Posterior cingulate gyrus (tissue), 11 donors: Measurements from ENCODE around the gene AGAP6.
"Not testable (repeated sequence)": the region's sequence is repeated elsewhere in the genome, so short reads cannot be mapped to it uniquely, and the experiment has no call there.

ENCODE experiments used
- DNase-seq, 10 donors: peaks; one replicate each; pipeline versions ENCODE4 v3.0.0 to v3.0.0-alpha.2; 2020 to 2021; ENCODE audit warnings: mixed read lengths in 3 of 10
- intact Hi-C: fragments of 100-400 bp; cut with DNase I; formaldehyde crosslinking; loops from one replicate; pipeline ENCODE4 v1.15.1; 2023

Gene AGAP6

GRCh38 chr10:49988376-49988775 is at the start of gene AGAP6:
Gene AGAP6, plus strand, starts transcription at chr10:49988406. Its CDS starts 310 bp downstream, at chr10:49988716.
- intact Hi-C loops = not testable (repeated sequence)

DNA sequence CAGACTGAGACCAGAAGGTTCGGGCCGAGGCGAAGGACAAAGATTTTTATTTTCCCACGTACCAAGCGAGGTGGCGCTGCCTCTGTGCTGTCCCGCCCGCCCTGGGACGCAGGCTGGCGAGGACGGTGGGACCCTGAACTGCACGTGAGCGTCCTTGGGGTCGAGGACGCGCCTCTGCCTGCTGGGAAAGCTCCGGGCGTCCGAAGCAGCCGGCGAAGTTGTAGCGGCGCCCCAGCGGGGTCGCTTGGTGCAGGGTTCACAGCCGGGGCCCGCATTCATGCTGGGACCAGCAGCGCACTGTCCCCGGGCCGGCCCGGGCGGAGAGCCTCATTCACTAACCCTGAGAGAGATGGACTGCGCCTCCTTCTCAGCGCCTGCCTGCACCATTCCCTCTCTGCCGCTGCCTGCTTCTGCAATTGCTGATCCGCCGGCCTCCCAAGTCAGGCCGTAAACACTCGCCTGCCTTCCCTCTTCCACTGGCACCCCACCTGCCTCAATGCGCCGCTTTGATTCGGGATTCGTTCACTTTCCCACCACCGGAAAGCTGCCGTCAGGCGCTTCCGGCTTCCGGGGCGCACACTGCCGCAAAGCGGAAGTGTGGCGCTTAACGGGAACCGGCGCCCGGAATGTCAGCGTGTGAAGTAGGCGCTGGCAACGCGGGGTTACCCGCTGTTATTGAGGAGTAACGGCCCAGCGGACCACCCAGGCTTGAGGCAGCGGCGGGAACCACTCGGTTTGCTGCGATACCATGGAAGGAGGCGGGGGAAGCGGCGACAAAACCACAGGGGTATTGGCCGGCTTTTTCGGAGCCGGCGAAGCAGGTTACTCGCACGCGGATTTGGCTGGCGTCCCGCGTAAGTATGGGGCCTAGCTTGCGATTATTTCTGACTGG is 46.5 kb upstream of the AGAP6 start, which contains the start of the genes PARG and TIMM23B:
TSS of gene PARG (minus strand) at position 581 of the 892 bp plus-strand sequence. CDS start at position 279, 302 bp downstream.
TSS of gene TIMM23B (plus strand) at position 607 of the 892 bp plus-strand sequence. CDS start at position 749, 142 bp downstream.
- DNase-seq = peak; percentile 72 to 97 (median 76)
- intact Hi-C loops = not testable (repeated sequence)

More at GRCh38 chr10:49988376-49988775, at the start of gene AGAP6:
- not testable (repeated sequence) for DNase-seq

GRCh38 chr10:49942339-49942705 is 45.9 kb upstream of the AGAP6 start:
- intact Hi-C loops, DNase-seq: not testable (repeated sequence)

GRCh38 chr10:49943607-49944006 is 44.6 kb upstream of the AGAP6 start:
- DNase-seq, intact Hi-C loops: not testable (repeated sequence)

- intact Hi-C loops, DNase-seq: not testable (repeated sequence)
Observed at GRCh38 chr10:49948142-49948541, 40.1 kb upstream of the AGAP6 start.

DNA sequence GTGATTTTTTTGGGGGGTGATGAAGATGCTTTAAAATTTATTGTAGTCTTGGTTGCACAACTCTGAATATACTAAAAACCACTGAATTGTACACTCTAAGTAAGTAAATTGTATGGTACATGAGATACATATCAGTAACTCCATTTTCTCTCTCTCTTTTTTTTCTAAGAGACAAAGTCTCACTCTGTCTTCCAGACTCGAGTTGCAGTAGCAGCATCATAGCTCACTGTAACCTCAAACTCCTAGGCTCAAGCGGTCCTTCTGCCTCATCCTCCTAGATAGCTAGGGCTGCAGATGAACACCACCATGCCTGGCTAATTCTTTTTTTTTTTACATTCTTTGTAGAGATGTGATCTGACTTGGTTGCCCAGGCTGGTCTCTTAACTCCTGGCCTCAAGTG is 39.5 kb upstream of the AGAP6 start:
- DNase-seq, intact Hi-C loops: not testable (repeated sequence)

GRCh38 chr10:49952006-49952405 is 36.2 kb upstream of the AGAP6 start:
- DNase-seq, intact Hi-C loops: not testable (repeated sequence)

GRCh38 chr10:49953122-49953521 is 35.1 kb upstream of the AGAP6 start:
- intact Hi-C loops, DNase-seq: not testable (repeated sequence)

- intact Hi-C loops, DNase-seq: not testable (repeated sequence)
Observed at GRCh38 chr10:49970331-49970857, 17.8 kb upstream of the AGAP6 start.

GRCh38 chr10:49971466-49971865 is 16.7 kb upstream of the AGAP6 start:
- DNase-seq, intact Hi-C loops: not testable (repeated sequence)

DNA sequence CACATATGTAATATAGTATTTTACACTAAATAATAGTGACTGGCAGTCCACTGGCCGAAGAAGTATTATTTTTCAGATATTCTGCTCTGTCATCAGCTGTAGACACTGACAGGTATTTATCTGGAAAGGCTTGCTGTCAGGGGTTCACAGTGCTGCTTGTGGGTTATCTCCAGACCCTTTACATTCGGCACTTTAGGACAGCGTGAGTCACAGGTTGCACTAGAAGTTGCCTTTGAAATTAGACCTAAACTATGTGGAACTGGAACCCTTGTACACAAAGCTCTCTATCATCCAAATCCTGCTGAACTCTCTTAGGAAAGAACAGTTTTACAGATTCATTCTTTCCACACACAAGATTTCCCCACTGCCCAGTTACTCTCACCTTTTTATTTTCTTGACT is 16.1 kb upstream of the AGAP6 start:
- DNase-seq, intact Hi-C loops: not testable (repeated sequence)

- DNase-seq, intact Hi-C loops: not testable (repeated sequence)
Observed at GRCh38 chr10:49977756-49978155, 10.4 kb upstream of the AGAP6 start.

- intact Hi-C loops, DNase-seq: not testable (repeated sequence)
Observed at GRCh38 chr10:49987207-49987606, 999 bp upstream of the AGAP6 start.

DNA sequence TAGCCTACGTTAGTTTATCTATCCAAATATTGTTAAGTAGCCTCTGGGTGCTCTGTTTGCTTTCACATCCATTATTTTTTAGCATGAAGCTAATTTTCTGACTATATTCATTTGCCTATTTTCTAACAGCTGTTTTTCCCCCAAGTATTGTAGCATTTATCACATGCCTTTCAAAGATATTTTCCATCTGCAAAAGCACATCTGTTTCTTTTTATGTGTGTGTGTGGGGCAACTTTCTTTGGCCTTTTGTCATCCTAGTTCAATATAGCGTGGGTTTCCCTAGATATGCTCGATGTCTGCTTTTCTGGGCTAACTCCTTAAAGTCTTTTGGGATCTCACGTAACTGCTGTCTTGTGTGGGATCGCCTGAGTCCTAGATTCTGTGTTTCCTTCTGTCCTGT is 7.1 kb downstream of the AGAP6 start:
- DNase-seq, intact Hi-C loops: not testable (repeated sequence)

- intact Hi-C loops = not testable (repeated sequence)
Observed at GRCh38 chr10:50014024-50014423, 25.8 kb downstream of the AGAP6 start.

GRCh38 chr10:50015596-50016220 is 27.5 kb downstream of the AGAP6 start:
- intact Hi-C loops = not testable (repeated sequence)

More at GRCh38 chr10:50014024-50014423, 25.8 kb downstream of the AGAP6 start:
- not testable (repeated sequence) for DNase-seq

DNA sequence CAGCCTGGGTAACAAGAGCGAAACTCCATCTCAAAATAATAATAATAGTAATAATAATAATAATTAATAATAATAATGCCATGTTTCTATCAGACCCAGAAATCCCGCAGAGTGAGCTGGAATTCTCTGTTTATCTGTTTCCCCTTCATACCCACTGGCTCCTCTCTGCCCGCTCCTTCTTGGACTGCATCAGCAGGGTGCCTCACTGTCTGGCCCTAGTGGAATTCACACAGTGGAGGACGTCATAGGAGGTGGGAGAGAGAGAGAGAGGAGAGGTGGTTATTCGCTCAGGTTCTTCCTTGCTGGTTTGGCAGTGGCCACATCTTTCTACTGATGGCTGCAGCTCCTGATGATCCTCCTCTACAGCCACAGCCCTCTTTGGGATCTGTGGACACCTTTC is 28.7 kb downstream of the AGAP6 start:
- intact Hi-C loops, DNase-seq: not testable (repeated sequence)

More at GRCh38 chr10:50015596-50016220, 27.5 kb downstream of the AGAP6 start:
- not testable (repeated sequence) for DNase-seq

DNA sequence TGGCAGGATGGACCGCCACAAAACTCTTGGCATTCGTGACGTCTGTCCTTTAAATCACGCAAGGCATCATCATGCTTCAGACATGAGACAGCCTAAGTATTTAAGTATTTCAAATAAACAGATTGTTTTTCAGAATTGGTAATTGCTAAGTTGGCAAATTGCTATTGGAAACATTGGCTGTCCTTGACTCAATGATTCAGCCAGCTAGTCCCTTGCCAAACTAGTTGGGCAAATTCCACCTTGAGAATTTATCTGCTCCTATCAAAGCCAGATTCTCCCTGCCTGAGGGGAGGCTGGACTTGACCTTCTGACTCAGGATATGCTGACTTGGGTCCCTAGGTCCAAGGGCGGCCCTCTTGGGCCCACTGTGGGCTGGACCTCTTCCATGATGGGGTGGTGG is 29.4 kb downstream of the AGAP6 start:
- DNase-seq, intact Hi-C loops: not testable (repeated sequence)

DNA sequence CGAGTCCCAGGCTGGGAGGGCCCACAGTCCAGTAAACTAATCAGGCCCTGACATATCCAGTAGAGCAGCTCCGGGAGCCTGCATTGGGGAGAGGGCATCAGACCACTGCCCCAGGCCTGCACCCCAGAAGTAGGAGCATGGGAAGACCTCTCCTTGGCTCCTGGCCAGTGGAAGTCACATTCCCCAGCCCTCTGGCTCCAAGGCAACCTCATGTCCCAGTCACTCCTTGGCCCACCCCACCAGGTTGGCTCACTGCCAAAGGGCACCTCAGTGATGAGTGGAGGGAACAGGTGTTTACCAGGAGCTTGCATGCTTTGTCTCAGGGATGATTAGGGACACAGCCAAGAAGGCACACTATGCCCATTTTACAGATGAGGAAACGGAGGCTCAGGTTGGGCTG is 31.1 kb downstream of the AGAP6 start:
- DNase-seq = peak in 1 of 10 donors; percentile 70

DNA sequence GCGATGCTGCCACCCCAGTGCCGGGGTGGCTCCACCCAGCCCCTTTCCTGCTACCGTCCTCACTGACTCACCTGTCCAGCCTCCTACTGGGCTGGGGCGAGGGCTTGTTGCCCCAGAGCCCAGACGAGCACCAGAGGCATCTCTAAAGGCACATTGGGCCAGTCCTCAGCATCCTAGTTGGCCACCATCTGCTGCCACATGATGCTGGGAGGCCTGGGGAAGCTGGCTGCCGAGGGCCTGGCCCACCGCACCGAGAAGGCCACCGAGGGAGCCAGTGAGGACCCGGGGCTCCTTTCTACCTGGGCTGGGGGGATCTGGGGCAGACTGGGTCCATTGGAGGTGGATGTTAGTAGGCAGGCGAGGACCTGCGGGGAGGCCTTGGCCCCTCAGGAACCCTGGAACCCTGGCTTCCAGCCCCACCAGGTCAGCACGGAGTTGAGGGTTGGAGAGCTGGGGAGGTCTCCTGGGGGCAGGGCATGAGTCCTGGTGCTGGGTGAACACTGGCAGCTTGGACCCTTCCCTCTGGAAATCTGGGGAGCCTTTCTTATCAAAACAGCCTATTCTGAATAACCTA is 32.3 kb downstream of the AGAP6 start:
- intact Hi-C loops = not testable (repeated sequence)
- peak in 1 of 10 donors; percentile 70 for DNase-seq

More for the DNA sequence above, 31.1 kb downstream of the AGAP6 start:
- intact Hi-C loops = not testable (repeated sequence)
